Stimulated activated CD4-positive, alpha-beta T cell treated with anti-CD3 and anti-CD28 coated beads, Interleukin-12 subunit alpha, Interleukin-12 subunit beta, amount 100 ng/mL, for 48 hours (primary cell): Measurements from ENCODE around the gene NUP88.

Experiments used
- DNase-seq, 3 donors: peaks; one replicate each; pipeline ENCODE4 v3.0.0-alpha.2; 2020; ENCODE audit warnings: low read depth in 2 of 3, low spot score in 1 of 3

NUP88 gene

GRCh38 chr17:5361426-5361825 lies 58.0 kb downstream of the NUP88 start:
- DNase-seq = no peak

GRCh38 chr17:5355421-5356129 lies 63.9 kb downstream of the NUP88 start:
- DNase-seq = no peak

GRCh38 chr17:5354886-5355415 lies 64.5 kb downstream of the NUP88 start:
- DNase-seq = no peak

GRCh38 chr17:5354310-5354709 lies 65.2 kb downstream of the NUP88 start:
- no peak for DNase-seq

GRCh38 chr17:5352681-5353289 lies 66.7 kb downstream of the NUP88 start:
- DNase-seq = no peak

GRCh38 chr17:5344914-5345313 lies 74.5 kb downstream of the NUP88 start:
- no peak for DNase-seq
